H1 (cell line): ENCODE measurements around the gene MTAP. TPM values are rescaled to one million over a fixed set of nuclear protein-coding genes. Genes with fewer than 3 reads are reported as not detected.

Experiments
- CTCF ChIA-PET: fragments of 300-600 bp; sonication (Branson Sonifier 250); formaldehyde crosslinking; loops from one replicate; lab custom pipeline; 2021; ENCODE audit not compliant: partially characterized antibody; lab: Charles Lee
- POLR2A ChIA-PET: fragments of 300-600 bp; sonication (Branson Sonifier 250); formaldehyde crosslinking; loops from one replicate; lab custom pipeline; 2021; ENCODE audit warnings: inconsistent platforms; ENCODE audit not compliant: partially characterized antibody; lab: Charles Lee
- DNase-seq, 2 experiments: peaks; one replicate each; pipeline versions ENCODE4 v3.0.0 to v3.0.0-alpha.2; 2010 to 2022; ENCODE audit warnings: low spot score in 2 of 2, low read depth in 1 of 2, mixed read lengths in 1 of 2
- FAIRE-seq: peaks from 2 replicates; lab custom pipeline; 2011; peaks lifted over from hg19 to GRCh38; lab: Jason Lieb, UNC
- H2AFZ ChIP-seq: 2 replicates; pipeline ENCODE4 v1.8.1; 2012; ENCODE audit warnings: low read length, inconsistent platforms
- H2AK5ac ChIP-seq: 2 replicates; pipeline ENCODE4 v1.6.1; 2013; ENCODE audit warnings: low read depth, low read length
- H2BK120ac ChIP-seq: replicated peaks from 2 replicates; pipeline ENCODE3; 2013; ENCODE audit warnings: low read depth, low read length, inconsistent platforms
- H2BK12ac ChIP-seq: 2 replicates; pipeline ENCODE4 v1.6.1; 2013; ENCODE audit warnings: low read depth, low read length
- H2BK15ac ChIP-seq: 2 replicates; pipeline ENCODE4 v1.6.1; 2013; ENCODE audit warnings: low read length
- H2BK20ac ChIP-seq: 2 replicates; pipeline ENCODE4 v1.6.1; 2013; ENCODE audit warnings: low read length
- H2BK5ac ChIP-seq: 2 replicates; pipeline ENCODE4 v1.6.1; 2013; ENCODE audit warnings: low read depth, low read length
- H3K14ac ChIP-seq: 2 replicates; pipeline ENCODE4 v1.6.1; 2013; ENCODE audit warnings: inconsistent platforms; ENCODE audit not compliant: insufficient read length
- H3K18ac ChIP-seq: 2 replicates; pipeline ENCODE4 v1.6.1; 2013; ENCODE audit warnings: low read length; ENCODE audit errors: extremely low read depth
- H3K23ac ChIP-seq: 2 replicates; pipeline ENCODE4 v1.6.1; 2013; ENCODE audit warnings: inconsistent platforms; ENCODE audit not compliant: insufficient read length
- H3K23me2 ChIP-seq: 2 replicates; pipeline ENCODE4 v1.6.1; 2013; ENCODE audit warnings: low read depth, low read length
- H3K27ac ChIP-seq: 2 replicates; pipeline ENCODE4 v1.6.1; 2011; ENCODE audit warnings: low read depth, low read length, inconsistent platforms
- H3K27me3 ChIP-seq, 4 experiments: replicated peaks in 1 of 4; 1 replicate in 1 of 4; 2 replicates in 3 of 4; pipeline versions ENCODE4 v1.6.1 to v1.8.1; 2011 to 2013; ENCODE audit warnings: low read length in 3 of 4, mild to moderate bottlenecking in 3 of 4, inconsistent platforms in 2 of 4, mixed read lengths in 2 of 4, moderate library complexity in 1 of 4; ENCODE audit not compliant: control insufficient read depth in 3 of 4, insufficient read depth in 3 of 4; ENCODE audit errors: extremely low read depth in 1 of 4
- H3K36me3 ChIP-seq, 4 experiments: 2 replicates each; pipeline versions ENCODE4 v1.6.1 to v1.8.1; 2011 to 2013; ENCODE audit warnings: mild to moderate bottlenecking in 4 of 4, low read length in 3 of 4, moderate library complexity in 2 of 4, control low read depth in 1 of 4, inconsistent platforms in 1 of 4; ENCODE audit not compliant: insufficient read depth in 4 of 4, control insufficient read depth in 2 of 4
- H3K4ac ChIP-seq: replicated peaks from 2 replicates; pipeline ENCODE3; 2013; ENCODE audit warnings: low read length, low read depth, mixed read lengths, inconsistent platforms; ENCODE audit not compliant: insufficient read length
- H3K4me1 ChIP-seq, 4 experiments: replicated peaks in 1 of 4; 1 replicate in 1 of 4; 2 replicates in 3 of 4; pipeline versions ENCODE4 v1.6.1 to v1.8.1; 2011 to 2013; ENCODE audit warnings: low read length in 3 of 4, inconsistent platforms in 2 of 4, mixed read lengths in 1 of 4; ENCODE audit not compliant: insufficient read depth in 4 of 4, control insufficient read depth in 3 of 4
- H3K4me2 ChIP-seq, 2 experiments: 2 replicates each; pipeline versions ENCODE4 v1.6.1 to v1.8.1; 2011 to 2013; ENCODE audit warnings: low read depth in 2 of 2, low read length in 2 of 2, control low read depth in 1 of 2, inconsistent platforms in 1 of 2, mild to moderate bottlenecking in 1 of 2; ENCODE audit not compliant: insufficient read depth in 1 of 2
- H3K4me3 ChIP-seq, 4 experiments: fragments of 200-600, 300-600 bp in 1 of 4; sonication (generic), shearing (Covaris generic), sonication (Bioruptor Twin) in 1 of 4; 2 replicates each; pipeline versions ENCODE4 v1.5.1 to v1.8.1; 2011 to 2016; ENCODE audit warnings: low read length in 4 of 4, low read depth in 3 of 4, control low read depth in 2 of 4, inconsistent platforms in 2 of 4, mild to moderate bottlenecking in 2 of 4, mixed read lengths in 1 of 4, moderate library complexity in 1 of 4; ENCODE audit not compliant: insufficient read depth in 2 of 4; ENCODE audit errors: extremely low read depth in 1 of 4
- H3K56ac ChIP-seq: replicated peaks from 2 replicates; pipeline ENCODE3; 2013; ENCODE audit warnings: low read depth, mild to moderate bottlenecking, mixed read lengths, low read length, inconsistent platforms; ENCODE audit not compliant: insufficient read length
- H3K79me1 ChIP-seq: 2 replicates; pipeline ENCODE4 v1.6.1; 2013; ENCODE audit warnings: low read depth, low read length, control low read depth
- H3K79me2 ChIP-seq, 2 experiments: 2 replicates each; pipeline versions ENCODE4 v1.6.1 to v1.8.1; 2012 to 2013; ENCODE audit warnings: low read length in 2 of 2, mild to moderate bottlenecking in 2 of 2, inconsistent platforms in 1 of 2; ENCODE audit not compliant: insufficient read depth in 2 of 2, control insufficient read depth in 1 of 2
- H3K9ac ChIP-seq, 4 experiments: replicated peaks in 1 of 4; 1 replicate in 1 of 4; 2 replicates in 3 of 4; pipeline versions ENCODE4 v1.6.1 to v1.8.1; 2011 to 2013; ENCODE audit warnings: low read depth in 3 of 4, low read length in 3 of 4, control low read depth in 2 of 4, mild to moderate bottlenecking in 2 of 4, moderate library complexity in 2 of 4, inconsistent platforms in 1 of 4; ENCODE audit errors: extremely low read depth in 1 of 4
- H3K9me3 ChIP-seq, 2 experiments: 2 replicates each; pipeline versions ENCODE4 v1.6.1 to v1.8.1; 2012 to 2013; ENCODE audit warnings: mild to moderate bottlenecking in 2 of 2, moderate library complexity in 2 of 2, control low read depth in 1 of 2, inconsistent platforms in 1 of 2, low read depth in 1 of 2, low read length in 1 of 2, mixed read lengths in 1 of 2; ENCODE audit not compliant: insufficient read depth in 2 of 2
- H4K20me1 ChIP-seq, 2 experiments: replicated peaks in 1 of 2; 2 replicates each; pipeline versions ENCODE3 to v1.8.1; 2011 to 2013; ENCODE audit warnings: inconsistent platforms in 2 of 2, low read length in 2 of 2, mild to moderate bottlenecking in 1 of 2; ENCODE audit not compliant: insufficient read depth in 2 of 2, control insufficient read depth in 1 of 2
- H4K5ac ChIP-seq: 2 replicates; pipeline ENCODE4 v1.6.1; 2013; ENCODE audit warnings: low read length, low read depth, mixed read lengths, inconsistent platforms; ENCODE audit not compliant: insufficient read length
- H4K8ac ChIP-seq: 2 replicates; pipeline ENCODE4 v1.8.0; 2013; ENCODE audit warnings: mild to moderate bottlenecking, moderate library complexity, low read length, inconsistent platforms; ENCODE audit not compliant: insufficient read depth; ENCODE audit errors: extremely low read depth
- H4K91ac ChIP-seq: replicated peaks from 2 replicates; pipeline ENCODE3; 2013; ENCODE audit warnings: low read length, mixed read lengths, inconsistent platforms; ENCODE audit not compliant: insufficient read length
- ASH2L ChIP-seq: fragments of 200-600, 300-600 bp; sonication (generic); IDR thresholded peaks from one replicate; pipeline ENCODE4 v1.7.1; 2017; ENCODE audit warnings: low read length
- BRCA1 ChIP-seq: IDR thresholded peaks from 2 replicates; pipeline ENCODE4 v1.6.1; 2012; ENCODE audit warnings: low read depth, low read length, improper control_type of control experiment
- CREB1 ChIP-seq: IDR thresholded peaks from 2 replicates; pipeline ENCODE4 v1.6.1; 2012; ENCODE audit warnings: inconsistent platforms
- EP300 ChIP-seq, 2 experiments: IDR thresholded peaks; 1 replicate in 1 of 2; 2 replicates in 1 of 2; pipeline ENCODE4 v1.6.1; 2011 to 2012; ENCODE audit warnings: low read depth in 2 of 2, low read length in 2 of 2, mild to moderate bottlenecking in 2 of 2, borderline replicate concordance in 1 of 2, inconsistent platforms in 1 of 2, moderate library complexity in 1 of 2
- FOSL1 ChIP-seq: IDR thresholded peaks from 2 replicates; pipeline ENCODE4 v1.6.1; 2011; ENCODE audit warnings: mild to moderate bottlenecking, low read depth, low read length, moderate library complexity; ENCODE audit not compliant: insufficient read depth
- POLR2AphosphoS5 ChIP-seq: IDR thresholded peaks from 2 replicates; pipeline ENCODE4 v1.6.1; 2011; ENCODE audit warnings: low read depth, low read length
- RBBP5 ChIP-seq: IDR thresholded peaks from 2 replicates; pipeline ENCODE4 v1.7.1; 2012; ENCODE audit warnings: low read depth, mild to moderate bottlenecking, inconsistent platforms, low read length, moderate library complexity, borderline replicate concordance
- SP1 ChIP-seq: IDR thresholded peaks from 2 replicates; pipeline ENCODE4 v1.6.1; 2011; ENCODE audit warnings: low read depth, low read length
- TAF1 ChIP-seq: IDR thresholded peaks from 2 replicates; pipeline ENCODE4 v1.6.1; 2011; ENCODE audit warnings: mild to moderate bottlenecking, low read depth, low read length
- TAF7 ChIP-seq: optimal IDR thresholded peaks from 2 replicates; pipeline ENCODE3; 2011; ENCODE audit warnings: low read depth, mild to moderate bottlenecking, inconsistent platforms, low read length, moderate library complexity, borderline replicate concordance
- TBP ChIP-seq: IDR thresholded peaks from 2 replicates; pipeline ENCODE4 v1.6.1; 2011; ENCODE audit warnings: low read depth, low read length, improper control_type of control experiment
- WGBS, 2 experiments: shearing (Covaris generic) in 1 of 2; methylation state at CpG; one replicate each; pipeline versions ENCODE4 v1.1.6 to v1.1.7; 2013 to 2015; ENCODE audit warnings: low lambda C conversion rate in 2 of 2, mixed read lengths in 2 of 2, inconsistent platforms in 1 of 2, low coverage in 1 of 2, missing lambda C conversion rate in 1 of 2; ENCODE audit not compliant: insufficient replicate concordance in 2 of 2, insufficient coverage in 1 of 2, insufficient read length in 1 of 2; ENCODE audit errors: extremely low coverage in 1 of 2, missing lambda C conversion rate in 1 of 2; 5-methylcytosine and 5-hydroxymethylcytosine counted together
- polyA plus RNA-seq, 7 experiments: library from polyadenylated mRNA; depleted of rRNA in 3 of 7; stranded (reverse) in 5 of 7; unstranded in 2 of 7; fragments of >200 nt in 5 of 7; fragments of 200-250 nt in 2 of 7; gene quantifications; 1 replicate in 5 of 7; 2 replicates in 1 of 7; 4 replicates in 1 of 7; pipeline versions ENCODE4 v1.2.1 to v1.2.3, GENCODE V29; 2011 to 2013; ENCODE audit warnings: missing spikeins in 2 of 7, mixed read lengths in 2 of 7
- total RNA-seq: library from RNA; stranded (reverse); fragmentation: NEBNext Ultra II Directional; extraction: Animal tissue kit (Norgen Biotek cat#: 25700); gene quantifications from 2 replicates; pipeline ENCODE4 v1.2.1, GENCODE V29; 2021
- TF ChIP-seq, protein P1 (sequence below): IDR thresholded peaks from 2 replicates; pipeline ENCODE4 v1.6.1; 2011; ENCODE audit warnings: low read depth, mild to moderate bottlenecking, low read length; ENCODE audit not compliant: insufficient read depth
- TF ChIP-seq, protein P2 (sequence below): IDR thresholded peaks from 2 replicates; pipeline ENCODE4 v1.6.1; 2012; ENCODE audit warnings: low read length, inconsistent platforms

Gene MTAP
- total and polyA plus RNA-seq, 2 of the 8 experiments (the other 6 are each of a cell fraction or from before 2014, with no cell fraction given), result 16.4 to 100 TPM

GRCh38 chr9:21830589-21830988 lies 28.2 kb downstream of the MTAP start:
- peaks cover 0 to 78% of the 10 kb centered on the region in 2 experiments; a peak in 2 of 4 replicates for H3K79me2 ChIP-seq
- TF ChIP-seq, protein P1, sequence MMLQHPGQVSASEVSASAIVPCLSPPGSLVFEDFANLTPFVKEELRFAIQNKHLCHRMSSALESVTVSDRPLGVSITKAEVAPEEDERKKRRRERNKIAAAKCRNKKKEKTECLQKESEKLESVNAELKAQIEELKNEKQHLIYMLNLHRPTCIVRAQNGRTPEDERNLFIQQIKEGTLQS, result no peak
- no peak for TF ChIP-seq POLR2AphosphoS5
- no peak for TF ChIP-seq RBBP5
- TF ChIP-seq CREB1, result no peak
- no peak for TF ChIP-seq SP1
- no peak for TF ChIP-seq TBP
- TF ChIP-seq, protein P2, sequence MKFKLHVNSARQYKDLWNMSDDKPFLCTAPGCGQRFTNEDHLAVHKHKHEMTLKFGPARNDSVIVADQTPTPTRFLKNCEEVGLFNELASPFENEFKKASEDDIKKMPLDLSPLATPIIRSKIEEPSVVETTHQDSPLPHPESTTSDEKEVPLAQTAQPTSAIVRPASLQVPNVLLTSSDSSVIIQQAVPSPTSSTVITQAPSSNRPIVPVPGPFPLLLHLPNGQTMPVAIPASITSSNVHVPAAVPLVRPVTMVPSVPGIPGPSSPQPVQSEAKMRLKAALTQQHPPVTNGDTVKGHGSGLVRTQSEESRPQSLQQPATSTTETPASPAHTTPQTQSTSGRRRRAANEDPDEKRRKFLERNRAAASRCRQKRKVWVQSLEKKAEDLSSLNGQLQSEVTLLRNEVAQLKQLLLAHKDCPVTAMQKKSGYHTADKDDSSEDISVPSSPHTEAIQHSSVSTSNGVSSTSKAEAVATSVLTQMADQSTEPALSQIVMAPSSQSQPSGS, result no peak
- no peak for TF ChIP-seq BRCA1
- TF ChIP-seq TAF1, result no peak
- no peak for TF ChIP-seq FOSL1
- no peak for TF ChIP-seq ASH2L
- no peak for TF ChIP-seq TAF7
- TF ChIP-seq EP300 (IDR thresholded peaks at IDR 0.05; ENCODE audit: borderline replicate concordance in 1 of 2, low read depth in 2 of 2, low read length in 2 of 2), result no peak

More at GRCh38 chr9:21830589-21830988, 28.2 kb downstream of the MTAP start:
- no peak overlapping the region for H3K9ac ChIP-seq
- no peaks in the 10 kb centered on the region for H3K27me3 ChIP-seq
- no peak overlapping the region for H2BK20ac ChIP-seq
- no peak overlapping the region for H4K91ac ChIP-seq
- H3K23me2 ChIP-seq, result no peaks in the 10 kb centered on the region
- CTCF ChIA-PET, result interaction anchor here (0.6 kb wide), 1 partner anchor 413 kb away, joined by 3 read pairs; no protein-coding TSS in a partner anchor
- H4K20me1 ChIP-seq, result peaks cover 4 to 9% of the 10 kb centered on the region in 2 experiments
- peaks cover 4 to 85% (median 50%) of the 10 kb centered on the region in 4 experiments; a peak in 7 of 8 replicates for H3K36me3 ChIP-seq
- no peak overlapping the region for H4K5ac ChIP-seq
- H3K9me3 ChIP-seq, result no peaks in the 10 kb centered on the region
- H4K8ac ChIP-seq, result no peak overlapping the region
- no peak overlapping the region for H3K4me2 ChIP-seq
- no peak overlapping the region for H3K23ac ChIP-seq
- DNase-seq (no peak), FAIRE-seq (no peak)
- no peak overlapping the region for H2BK120ac ChIP-seq
- H3K27ac ChIP-seq, result no peak overlapping the region
- H3K79me1 ChIP-seq, result peaks cover 10% of the 10 kb centered on the region
- H3K56ac ChIP-seq, result no peak overlapping the region
- H3K14ac ChIP-seq, result no peak overlapping the region
- POLR2A ChIA-PET, result no interaction called here
- H2AFZ ChIP-seq, result no peak overlapping the region
- no peak overlapping the region for H2BK5ac ChIP-seq
- no peak overlapping the region for H2AK5ac ChIP-seq
- H3K18ac ChIP-seq, result no peak overlapping the region
- H3K4ac ChIP-seq, result no peak overlapping the region
- WGBS, 2 experiments, result 92% methylated on average over 3 of the region's 3 CpGs; no CpG with 5 or more reads in 1 of the 2 experiments
- H3K4me3 ChIP-seq, result no peak overlapping the region
- H3K4me1 ChIP-seq, result no peaks in the 10 kb centered on the region
- H2BK15ac ChIP-seq, result no peak overlapping the region
- H2BK12ac ChIP-seq, result no peak overlapping the region
